H1 (cell line): ENCODE measurements around the gene SYT2. TPM values are rescaled to one million over a fixed set of nuclear protein-coding genes. Genes with fewer than 3 reads are reported as not detected.
"Not testable (repeated sequence)": the region's sequence is repeated elsewhere in the genome, so short reads cannot be mapped to it uniquely, and the experiment has no call there.

ENCODE experiments used
- CTCF ChIA-PET: fragments of 300-600 bp; sonication (Branson Sonifier 250); formaldehyde crosslinking; loops from one replicate; lab custom pipeline; 2021; ENCODE audit not compliant: partially characterized antibody; lab: Charles Lee
- POLR2A ChIA-PET: fragments of 300-600 bp; sonication (Branson Sonifier 250); formaldehyde crosslinking; loops from one replicate; lab custom pipeline; 2021; ENCODE audit warnings: inconsistent platforms; ENCODE audit not compliant: partially characterized antibody; lab: Charles Lee
- DNase-seq, 2 experiments: peaks; one replicate each; pipeline versions ENCODE4 v3.0.0 to v3.0.0-alpha.2; 2010 to 2022; ENCODE audit warnings: low spot score in 2 of 2, low read depth in 1 of 2, mixed read lengths in 1 of 2
- FAIRE-seq: peaks from 2 replicates; lab custom pipeline; 2011; peaks lifted over from hg19 to GRCh38; lab: Jason Lieb, UNC
- H2AFZ ChIP-seq: 2 replicates; pipeline ENCODE4 v1.8.1; 2012; ENCODE audit warnings: low read length, inconsistent platforms
- H2AK5ac ChIP-seq: 2 replicates; pipeline ENCODE4 v1.6.1; 2013; ENCODE audit warnings: low read depth, low read length
- H2BK120ac ChIP-seq: replicated peaks from 2 replicates; pipeline ENCODE3; 2013; ENCODE audit warnings: low read depth, low read length, inconsistent platforms
- H2BK12ac ChIP-seq: 2 replicates; pipeline ENCODE4 v1.6.1; 2013; ENCODE audit warnings: low read depth, low read length
- H2BK15ac ChIP-seq: 2 replicates; pipeline ENCODE4 v1.6.1; 2013; ENCODE audit warnings: low read length
- H2BK20ac ChIP-seq: 2 replicates; pipeline ENCODE4 v1.6.1; 2013; ENCODE audit warnings: low read length
- H2BK5ac ChIP-seq: 2 replicates; pipeline ENCODE4 v1.6.1; 2013; ENCODE audit warnings: low read depth, low read length
- H3K14ac ChIP-seq: 2 replicates; pipeline ENCODE4 v1.6.1; 2013; ENCODE audit warnings: inconsistent platforms; ENCODE audit not compliant: insufficient read length
- H3K18ac ChIP-seq: 2 replicates; pipeline ENCODE4 v1.6.1; 2013; ENCODE audit warnings: low read length; ENCODE audit errors: extremely low read depth
- H3K23ac ChIP-seq: 2 replicates; pipeline ENCODE4 v1.6.1; 2013; ENCODE audit warnings: inconsistent platforms; ENCODE audit not compliant: insufficient read length
- H3K23me2 ChIP-seq: 2 replicates; pipeline ENCODE4 v1.6.1; 2013; ENCODE audit warnings: low read depth, low read length
- H3K27ac ChIP-seq: 2 replicates; pipeline ENCODE4 v1.6.1; 2011; ENCODE audit warnings: low read depth, low read length, inconsistent platforms
- H3K27me3 ChIP-seq, 4 experiments: replicated peaks in 1 of 4; 1 replicate in 1 of 4; 2 replicates in 3 of 4; pipeline versions ENCODE4 v1.6.1 to v1.8.1; 2011 to 2013; ENCODE audit warnings: low read length in 3 of 4, mild to moderate bottlenecking in 3 of 4, inconsistent platforms in 2 of 4, mixed read lengths in 2 of 4, moderate library complexity in 1 of 4; ENCODE audit not compliant: control insufficient read depth in 3 of 4, insufficient read depth in 3 of 4; ENCODE audit errors: extremely low read depth in 1 of 4
- H3K36me3 ChIP-seq, 4 experiments: 2 replicates each; pipeline versions ENCODE4 v1.6.1 to v1.8.1; 2011 to 2013; ENCODE audit warnings: mild to moderate bottlenecking in 4 of 4, low read length in 3 of 4, moderate library complexity in 2 of 4, control low read depth in 1 of 4, inconsistent platforms in 1 of 4; ENCODE audit not compliant: insufficient read depth in 4 of 4, control insufficient read depth in 2 of 4
- H3K4ac ChIP-seq: replicated peaks from 2 replicates; pipeline ENCODE3; 2013; ENCODE audit warnings: low read length, low read depth, mixed read lengths, inconsistent platforms; ENCODE audit not compliant: insufficient read length
- H3K4me1 ChIP-seq, 4 experiments: replicated peaks in 1 of 4; 1 replicate in 1 of 4; 2 replicates in 3 of 4; pipeline versions ENCODE4 v1.6.1 to v1.8.1; 2011 to 2013; ENCODE audit warnings: low read length in 3 of 4, inconsistent platforms in 2 of 4, mixed read lengths in 1 of 4; ENCODE audit not compliant: insufficient read depth in 4 of 4, control insufficient read depth in 3 of 4
- H3K4me2 ChIP-seq, 2 experiments: 2 replicates each; pipeline versions ENCODE4 v1.6.1 to v1.8.1; 2011 to 2013; ENCODE audit warnings: low read depth in 2 of 2, low read length in 2 of 2, control low read depth in 1 of 2, inconsistent platforms in 1 of 2, mild to moderate bottlenecking in 1 of 2; ENCODE audit not compliant: insufficient read depth in 1 of 2
- H3K4me3 ChIP-seq, 4 experiments: fragments of 200-600, 300-600 bp in 1 of 4; sonication (generic), shearing (Covaris generic), sonication (Bioruptor Twin) in 1 of 4; 2 replicates each; pipeline versions ENCODE4 v1.5.1 to v1.8.1; 2011 to 2016; ENCODE audit warnings: low read length in 4 of 4, low read depth in 3 of 4, control low read depth in 2 of 4, inconsistent platforms in 2 of 4, mild to moderate bottlenecking in 2 of 4, mixed read lengths in 1 of 4, moderate library complexity in 1 of 4; ENCODE audit not compliant: insufficient read depth in 2 of 4; ENCODE audit errors: extremely low read depth in 1 of 4
- H3K56ac ChIP-seq: replicated peaks from 2 replicates; pipeline ENCODE3; 2013; ENCODE audit warnings: low read depth, mild to moderate bottlenecking, mixed read lengths, low read length, inconsistent platforms; ENCODE audit not compliant: insufficient read length
- H3K79me1 ChIP-seq: 2 replicates; pipeline ENCODE4 v1.6.1; 2013; ENCODE audit warnings: low read depth, low read length, control low read depth
- H3K79me2 ChIP-seq, 2 experiments: 2 replicates each; pipeline versions ENCODE4 v1.6.1 to v1.8.1; 2012 to 2013; ENCODE audit warnings: low read length in 2 of 2, mild to moderate bottlenecking in 2 of 2, inconsistent platforms in 1 of 2; ENCODE audit not compliant: insufficient read depth in 2 of 2, control insufficient read depth in 1 of 2
- H3K9ac ChIP-seq, 4 experiments: replicated peaks in 1 of 4; 1 replicate in 1 of 4; 2 replicates in 3 of 4; pipeline versions ENCODE4 v1.6.1 to v1.8.1; 2011 to 2013; ENCODE audit warnings: low read depth in 3 of 4, low read length in 3 of 4, control low read depth in 2 of 4, mild to moderate bottlenecking in 2 of 4, moderate library complexity in 2 of 4, inconsistent platforms in 1 of 4; ENCODE audit errors: extremely low read depth in 1 of 4
- H3K9me3 ChIP-seq, 2 experiments: 2 replicates each; pipeline versions ENCODE4 v1.6.1 to v1.8.1; 2012 to 2013; ENCODE audit warnings: mild to moderate bottlenecking in 2 of 2, moderate library complexity in 2 of 2, control low read depth in 1 of 2, inconsistent platforms in 1 of 2, low read depth in 1 of 2, low read length in 1 of 2, mixed read lengths in 1 of 2; ENCODE audit not compliant: insufficient read depth in 2 of 2
- H4K20me1 ChIP-seq, 2 experiments: replicated peaks in 1 of 2; 2 replicates each; pipeline versions ENCODE3 to v1.8.1; 2011 to 2013; ENCODE audit warnings: inconsistent platforms in 2 of 2, low read length in 2 of 2, mild to moderate bottlenecking in 1 of 2; ENCODE audit not compliant: insufficient read depth in 2 of 2, control insufficient read depth in 1 of 2
- H4K5ac ChIP-seq: 2 replicates; pipeline ENCODE4 v1.6.1; 2013; ENCODE audit warnings: low read length, low read depth, mixed read lengths, inconsistent platforms; ENCODE audit not compliant: insufficient read length
- H4K8ac ChIP-seq: 2 replicates; pipeline ENCODE4 v1.8.0; 2013; ENCODE audit warnings: mild to moderate bottlenecking, moderate library complexity, low read length, inconsistent platforms; ENCODE audit not compliant: insufficient read depth; ENCODE audit errors: extremely low read depth
- H4K91ac ChIP-seq: replicated peaks from 2 replicates; pipeline ENCODE3; 2013; ENCODE audit warnings: low read length, mixed read lengths, inconsistent platforms; ENCODE audit not compliant: insufficient read length
- WGBS, 2 experiments: shearing (Covaris generic) in 1 of 2; methylation state at CpG; one replicate each; pipeline versions ENCODE4 v1.1.6 to v1.1.7; 2013 to 2015; ENCODE audit warnings: low lambda C conversion rate in 2 of 2, mixed read lengths in 2 of 2, inconsistent platforms in 1 of 2, low coverage in 1 of 2, missing lambda C conversion rate in 1 of 2; ENCODE audit not compliant: insufficient replicate concordance in 2 of 2, insufficient coverage in 1 of 2, insufficient read length in 1 of 2; ENCODE audit errors: extremely low coverage in 1 of 2, missing lambda C conversion rate in 1 of 2; 5-methylcytosine and 5-hydroxymethylcytosine counted together
- polyA plus RNA-seq, 7 experiments: library from polyadenylated mRNA; depleted of rRNA in 3 of 7; stranded (reverse) in 5 of 7; unstranded in 2 of 7; fragments of >200 nt in 5 of 7; fragments of 200-250 nt in 2 of 7; gene quantifications; 1 replicate in 5 of 7; 2 replicates in 1 of 7; 4 replicates in 1 of 7; pipeline versions ENCODE4 v1.2.1 to v1.2.3, GENCODE V29; 2011 to 2013; ENCODE audit warnings: missing spikeins in 2 of 7, mixed read lengths in 2 of 7
- total RNA-seq: library from RNA; stranded (reverse); fragmentation: NEBNext Ultra II Directional; extraction: Animal tissue kit (Norgen Biotek cat#: 25700); gene quantifications from 2 replicates; pipeline ENCODE4 v1.2.1, GENCODE V29; 2021

The SYT2 gene
- total and polyA plus RNA-seq, 2 of the 8 experiments (the other 6 are each of a cell fraction or from before 2014, with no cell fraction given) = 2.8 to 11.0 TPM

GRCh38 chr1:202554619-202555018 is 155.6 kb downstream of the SYT2 start:
- FAIRE-seq, H3K23ac ChIP-seq, H3K79me1 ChIP-seq, H2BK20ac ChIP-seq, H4K20me1 ChIP-seq, H3K56ac ChIP-seq, H3K4me2 ChIP-seq, H3K23me2 ChIP-seq, H3K9ac ChIP-seq, H3K18ac ChIP-seq, H3K9me3 ChIP-seq, H3K4ac ChIP-seq, H3K27me3 ChIP-seq, H4K91ac ChIP-seq, H3K14ac ChIP-seq, H2BK5ac ChIP-seq, H2AFZ ChIP-seq, H3K36me3 ChIP-seq, H3K27ac ChIP-seq, H2BK120ac ChIP-seq, POLR2A ChIA-PET, H4K5ac ChIP-seq, H3K4me1 ChIP-seq, H4K8ac ChIP-seq, H2BK12ac ChIP-seq, H2AK5ac ChIP-seq, H3K79me2 ChIP-seq, DNase-seq, H2BK15ac ChIP-seq, H3K4me3 ChIP-seq: not testable (repeated sequence)
- CTCF ChIA-PET = interaction anchor here (1.8 to 4.1 kb wide), 2 partner anchors 9 to 18 kb away, joined by 7 to 22 read pairs; no protein-coding TSS in a partner anchor
- WGBS, 2 experiments = 95% methylated on average over 4 of the region's 4 CpGs; no CpG with 5 or more reads in 1 of the 2 experiments
